NB4 (cell line): Measurements from ENCODE around the gene C1orf122.

Experiments used
- MYC ChIP-seq: IDR thresholded peaks from 2 replicates; pipeline ENCODE4 v1.6.1; 2011; ENCODE audit warnings: low read depth, low read length
- POLR2A ChIP-seq: IDR thresholded peaks from 2 replicates; pipeline ENCODE4 v1.6.1; 2011; ENCODE audit warnings: mild to moderate bottlenecking; ENCODE audit not compliant: insufficient read length; ENCODE audit errors: extremely low read depth
- TF ChIP-seq, protein P1 (sequence below): IDR thresholded peaks from one replicate; pipeline ENCODE4 v1.5.1; 2012; ENCODE audit warnings: low read depth, low read length
- TF ChIP-seq, protein P2 (sequence below): IDR thresholded peaks from 2 replicates; pipeline ENCODE4 v1.6.1; 2011; ENCODE audit warnings: low read depth, low read length

DNA sequence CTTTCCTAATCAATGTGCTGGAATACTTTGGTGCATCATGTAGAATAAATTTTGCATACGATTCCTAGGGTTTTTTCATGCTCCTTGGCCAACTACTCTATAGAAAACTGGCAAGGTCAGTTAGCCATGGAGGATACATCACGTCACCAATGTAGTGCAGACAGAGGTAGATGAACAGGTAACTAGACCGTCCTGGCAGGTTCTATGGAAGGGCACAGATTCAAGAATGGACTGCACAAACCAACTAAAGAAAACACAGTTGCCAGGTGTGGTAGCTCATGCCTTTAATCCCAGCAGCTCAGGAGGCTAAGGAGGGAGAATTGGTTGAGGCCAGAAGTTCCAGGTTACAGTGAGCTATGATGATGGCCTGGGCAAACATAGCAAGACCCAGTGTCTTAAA, 41.9 kb downstream of the C1orf122 start:
- TF ChIP-seq, protein P1, sequence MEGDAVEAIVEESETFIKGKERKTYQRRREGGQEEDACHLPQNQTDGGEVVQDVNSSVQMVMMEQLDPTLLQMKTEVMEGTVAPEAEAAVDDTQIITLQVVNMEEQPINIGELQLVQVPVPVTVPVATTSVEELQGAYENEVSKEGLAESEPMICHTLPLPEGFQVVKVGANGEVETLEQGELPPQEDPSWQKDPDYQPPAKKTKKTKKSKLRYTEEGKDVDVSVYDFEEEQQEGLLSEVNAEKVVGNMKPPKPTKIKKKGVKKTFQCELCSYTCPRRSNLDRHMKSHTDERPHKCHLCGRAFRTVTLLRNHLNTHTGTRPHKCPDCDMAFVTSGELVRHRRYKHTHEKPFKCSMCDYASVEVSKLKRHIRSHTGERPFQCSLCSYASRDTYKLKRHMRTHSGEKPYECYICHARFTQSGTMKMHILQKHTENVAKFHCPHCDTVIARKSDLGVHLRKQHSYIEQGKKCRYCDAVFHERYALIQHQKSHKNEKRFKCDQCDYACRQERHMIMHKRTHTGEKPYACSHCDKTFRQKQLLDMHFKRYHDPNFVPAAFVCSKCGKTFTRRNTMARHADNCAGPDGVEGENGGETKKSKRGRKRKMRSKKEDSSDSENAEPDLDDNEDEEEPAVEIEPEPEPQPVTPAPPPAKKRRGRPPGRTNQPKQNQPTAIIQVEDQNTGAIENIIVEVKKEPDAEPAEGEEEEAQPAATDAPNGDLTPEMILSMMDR, result no peak
- TF ChIP-seq POLR2A, result no peak
- TF ChIP-seq, protein P2, sequence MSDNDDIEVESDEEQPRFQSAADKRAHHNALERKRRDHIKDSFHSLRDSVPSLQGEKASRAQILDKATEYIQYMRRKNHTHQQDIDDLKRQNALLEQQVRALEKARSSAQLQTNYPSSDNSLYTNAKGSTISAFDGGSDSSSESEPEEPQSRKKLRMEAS, result no peak
- TF ChIP-seq MYC, result no peak
